Measurements from ENCODE around the gene DNAH7.

The DNAH7 gene

DNA sequence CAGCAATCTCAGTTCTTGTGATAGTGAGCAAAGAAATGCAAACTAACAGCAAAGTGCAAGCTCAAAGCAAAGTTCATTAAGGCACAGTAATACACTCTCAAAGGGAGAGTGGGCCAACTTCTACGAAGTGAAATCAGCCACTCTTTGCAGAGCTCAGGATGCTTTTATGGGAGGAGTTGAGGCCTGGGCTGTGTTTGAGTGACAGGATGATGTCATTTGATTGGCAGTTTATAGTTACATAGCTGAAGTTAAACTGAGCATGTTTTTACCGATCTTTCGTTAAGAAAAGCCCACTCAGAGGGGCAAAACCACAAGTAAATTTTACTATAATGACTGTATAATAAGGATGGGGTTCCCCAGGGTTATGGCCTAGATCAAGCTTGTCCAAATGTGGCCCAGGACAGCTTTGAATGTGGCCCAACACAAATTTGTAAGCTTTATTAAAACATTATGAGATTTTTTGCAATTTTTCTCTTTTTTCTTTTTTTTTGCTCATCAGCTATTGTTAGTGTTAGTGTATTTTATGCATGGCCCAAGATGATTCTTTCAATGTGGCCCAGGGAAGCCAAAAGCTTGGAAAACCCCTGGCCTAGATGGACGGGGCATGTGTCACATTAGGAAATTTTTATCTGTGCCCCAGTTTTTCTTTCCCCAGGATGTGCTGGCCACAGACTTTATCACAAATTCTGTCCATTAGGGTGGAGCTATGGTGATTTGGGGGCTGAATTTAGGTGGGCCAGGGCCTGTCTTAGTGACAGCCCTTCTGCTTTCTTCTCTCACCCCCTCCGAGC, 8.3 kb upstream of the DNAH7 start:
- DNase-seq = no peak

DNA sequence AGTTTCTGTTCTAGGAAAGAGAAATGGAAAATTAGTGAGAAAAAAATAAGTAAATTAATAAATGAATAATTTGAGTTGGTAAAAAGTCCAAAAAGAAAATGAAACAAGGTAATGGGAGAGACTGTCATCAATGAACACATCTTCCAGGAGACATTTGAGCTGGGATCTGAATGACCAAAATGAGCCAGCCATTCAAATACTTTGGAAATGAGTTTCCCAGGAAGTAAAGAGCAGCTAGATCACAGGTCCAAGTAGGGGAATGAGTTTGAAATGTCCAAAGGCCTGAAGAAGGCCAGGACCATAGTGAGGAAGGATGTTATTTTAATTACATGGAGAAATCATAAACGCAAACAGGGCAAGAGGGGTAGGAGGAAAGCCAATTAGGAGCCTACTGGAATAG, 6.6 kb upstream of the DNAH7 start:
- DNase-seq = no peak

DNA sequence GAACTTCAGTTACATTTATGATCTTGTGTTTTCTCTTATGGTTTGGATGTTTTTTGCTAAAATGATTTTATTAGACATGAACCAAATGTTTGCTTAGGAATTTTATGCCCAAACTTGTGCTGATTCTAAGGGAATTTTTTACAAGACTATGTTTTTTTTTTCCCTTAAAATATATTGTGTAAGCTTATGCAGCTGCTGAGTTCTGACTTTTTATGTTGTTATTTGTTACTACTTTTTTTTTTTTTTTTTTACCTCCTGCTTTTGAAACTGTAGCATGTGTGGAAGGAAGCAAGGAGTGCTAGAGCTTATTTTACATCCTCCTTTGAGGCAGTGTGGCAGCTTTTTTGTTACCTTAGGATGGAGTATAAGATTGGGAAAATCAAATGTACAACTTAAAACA, 6.0 kb upstream of the DNAH7 start:
- no peak for DNase-seq

DNA sequence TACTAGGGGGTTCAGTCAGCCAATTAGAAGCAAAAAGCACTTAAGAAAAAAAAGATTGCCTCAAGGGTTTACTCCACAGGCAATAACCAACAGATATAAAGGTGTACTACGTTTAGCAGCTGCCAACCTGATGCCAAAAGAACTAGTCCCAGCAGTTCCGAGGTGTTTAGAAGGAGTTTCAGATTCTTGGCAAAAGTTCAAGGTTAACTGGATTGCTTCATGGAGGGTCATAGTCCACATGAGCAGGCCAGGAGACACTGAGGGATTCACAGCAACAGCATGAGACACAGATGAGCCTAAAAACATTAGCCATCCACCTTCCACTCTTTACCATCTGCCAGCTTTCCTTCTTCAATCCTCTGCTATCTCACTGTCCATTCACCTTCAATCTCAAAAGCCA, 4.9 kb upstream of the DNAH7 start:
- DNase-seq = no peak

DNA sequence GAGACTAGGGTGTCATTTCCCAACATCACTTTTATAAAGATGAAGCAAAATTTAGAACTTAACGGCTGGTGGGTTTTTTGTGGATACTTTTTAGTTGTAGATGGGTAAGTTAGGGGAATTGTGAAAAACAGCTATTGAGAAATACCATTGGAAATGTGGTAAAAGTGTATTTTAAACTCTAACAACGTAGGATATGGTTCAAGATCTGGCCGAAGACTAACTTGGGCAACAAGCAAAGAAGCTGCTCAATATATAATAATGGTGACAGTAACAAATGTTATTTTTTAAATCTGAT, 1.6 kb downstream of the DNAH7 start:
- no peak for DNase-seq

DNA sequence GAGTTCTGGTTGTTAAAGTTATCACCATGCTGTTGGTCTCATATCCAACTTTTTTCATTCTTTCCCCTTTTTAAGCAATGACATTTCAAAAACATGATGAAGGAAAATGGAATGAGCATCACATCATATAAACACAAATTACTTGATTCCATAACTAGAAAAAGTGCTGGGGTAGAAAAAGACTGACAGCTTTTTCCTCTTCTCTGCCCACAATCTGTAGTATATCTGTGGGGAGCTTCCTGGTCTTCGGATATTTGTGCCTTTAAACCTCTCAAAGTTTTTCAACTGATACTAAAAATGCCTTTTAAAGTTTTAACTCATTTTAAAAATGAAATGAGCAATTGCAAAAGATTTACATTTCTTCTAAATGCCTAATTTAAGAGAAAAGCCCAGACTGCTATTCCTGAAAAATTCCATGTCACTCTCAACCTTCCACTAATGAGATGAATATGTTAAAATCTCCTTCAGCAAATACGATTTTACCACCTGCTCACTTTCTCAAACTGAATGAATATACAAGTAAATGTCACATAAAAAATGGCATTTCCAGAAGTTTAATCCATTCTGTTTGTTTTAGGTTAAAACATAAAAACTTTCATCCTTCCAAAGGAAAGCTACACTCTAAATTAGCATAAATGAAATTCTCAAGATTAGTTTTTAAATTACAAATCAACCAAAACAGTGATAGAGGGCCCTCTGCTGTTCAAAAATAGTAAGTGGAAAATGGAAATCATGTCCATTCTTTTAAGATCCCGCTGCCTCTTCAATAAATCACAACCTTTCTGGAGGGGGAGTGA, 2.1 kb downstream of the DNAH7 start:
- DNase-seq = peak; percentile 42

DNA sequence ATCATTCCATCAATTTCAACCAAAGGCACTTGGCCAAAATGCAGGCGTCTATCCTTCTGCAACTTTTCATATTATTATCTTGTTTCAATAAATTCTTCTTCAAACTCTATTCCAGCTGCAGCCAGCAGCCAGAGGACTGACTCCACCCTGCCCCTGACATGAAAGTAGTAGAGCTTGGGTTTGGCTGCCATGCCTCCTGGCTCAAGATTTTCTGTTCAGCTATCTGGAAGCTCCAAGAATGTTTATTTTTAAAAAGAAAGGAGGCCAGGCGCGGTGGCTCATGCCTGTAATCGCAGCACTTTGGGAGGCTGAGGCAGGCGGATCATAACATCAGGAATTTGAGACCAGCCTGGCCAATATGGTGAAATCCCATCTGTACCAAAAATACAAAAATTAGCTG, 4.9 kb downstream of the DNAH7 start:
- DNase-seq = no peak

DNA sequence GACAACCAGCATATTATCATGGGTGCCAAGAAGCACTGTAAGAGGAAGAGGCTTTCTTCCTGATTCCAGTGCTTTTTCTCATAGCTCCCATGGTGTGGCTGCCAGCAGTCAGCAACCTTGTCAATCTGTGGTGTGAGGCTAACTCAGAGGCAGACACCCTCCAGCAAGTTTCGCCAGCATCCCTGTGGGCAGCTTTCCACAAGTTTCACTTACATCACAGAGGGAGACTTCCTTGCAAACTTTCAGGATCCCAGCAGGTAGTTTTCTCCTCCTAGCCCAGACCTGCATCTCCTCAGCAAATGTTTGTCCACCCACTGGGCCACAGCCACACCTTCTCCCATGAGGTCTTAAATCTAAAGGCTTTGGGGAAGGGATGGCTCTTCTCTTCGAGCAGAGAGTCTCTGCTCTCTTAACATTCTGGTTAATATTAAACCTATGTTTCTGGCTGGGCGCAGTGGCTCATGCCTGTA, 9.1 kb downstream of the DNAH7 start:
- no peak for DNase-seq

DNA sequence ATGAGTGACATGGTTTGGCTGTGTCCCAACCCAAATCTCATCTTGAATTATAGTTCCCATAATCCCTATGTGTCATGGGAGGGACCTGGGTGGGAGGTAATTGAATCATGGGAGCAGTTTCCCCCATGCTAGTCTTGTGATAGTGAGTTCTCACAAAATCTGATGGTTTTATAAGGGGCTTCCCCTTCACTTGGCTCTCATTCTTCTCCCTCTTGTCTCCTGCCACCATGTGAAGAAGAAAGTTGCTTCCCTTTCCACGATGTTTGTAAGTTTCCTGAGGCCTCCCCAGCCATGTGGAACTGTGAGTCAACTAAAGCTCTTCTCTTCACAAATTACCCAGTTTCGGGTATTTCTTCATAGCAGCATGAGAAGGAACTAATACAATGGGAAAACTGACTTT, 14.0 kb downstream of the DNAH7 start:
- DNase-seq = no peak

DNA sequence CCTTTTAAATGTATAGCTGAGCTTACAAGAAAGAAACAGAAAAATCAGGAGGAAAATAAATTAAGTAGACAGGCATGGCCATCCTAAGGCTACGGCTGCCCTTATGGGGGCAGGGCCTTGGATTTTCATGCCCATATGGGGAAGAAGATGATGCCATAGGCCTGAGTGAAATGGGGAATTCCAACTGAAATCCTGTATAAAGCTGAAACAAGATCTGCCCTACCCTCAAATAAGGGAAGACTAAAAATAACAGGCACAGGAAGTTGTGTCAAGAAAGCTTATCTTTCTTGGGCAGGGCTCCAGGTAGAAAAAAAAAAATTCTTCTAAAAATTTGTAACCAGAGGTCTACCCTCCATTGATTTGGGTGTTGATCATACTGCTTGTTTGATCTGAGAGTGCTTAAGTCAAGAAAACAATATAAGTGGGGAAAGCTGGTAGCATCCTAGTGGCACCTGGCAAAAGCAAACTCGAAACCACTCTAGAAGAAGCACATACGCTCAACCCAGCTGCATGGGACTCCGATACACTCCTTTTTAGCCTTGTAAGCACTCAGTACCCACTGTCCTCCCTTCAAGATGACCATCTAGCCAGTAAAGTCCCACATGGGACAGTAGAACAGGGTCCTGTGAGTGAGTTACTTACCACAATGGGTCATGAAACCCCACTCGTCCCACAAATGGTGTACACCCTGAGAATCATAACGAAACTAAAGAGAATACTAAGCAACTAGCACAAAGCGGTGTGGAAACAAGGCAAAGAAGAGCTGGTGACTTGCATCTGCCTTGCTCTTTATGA, 22.3 kb downstream of the DNAH7 start:
- no peak for DNase-seq

DNA sequence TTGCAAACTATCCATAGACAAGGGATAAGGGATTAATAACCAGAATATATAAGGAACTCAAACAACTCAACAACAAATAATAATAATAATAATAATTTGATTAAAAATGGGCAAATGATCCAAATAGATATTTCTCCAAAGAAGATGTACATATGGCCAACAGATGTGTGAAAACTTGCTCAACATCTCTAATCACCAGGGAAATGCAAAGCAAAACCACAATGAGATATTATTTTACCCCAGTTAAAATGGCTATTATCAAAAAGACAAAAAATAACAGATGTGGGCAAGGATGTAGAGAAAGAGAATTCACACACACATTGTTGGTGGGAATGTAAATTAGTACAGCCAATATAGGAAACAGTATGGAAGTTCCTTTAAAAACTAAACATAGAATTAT, 26.9 kb downstream of the DNAH7 start:
- DNase-seq = no peak

DNA sequence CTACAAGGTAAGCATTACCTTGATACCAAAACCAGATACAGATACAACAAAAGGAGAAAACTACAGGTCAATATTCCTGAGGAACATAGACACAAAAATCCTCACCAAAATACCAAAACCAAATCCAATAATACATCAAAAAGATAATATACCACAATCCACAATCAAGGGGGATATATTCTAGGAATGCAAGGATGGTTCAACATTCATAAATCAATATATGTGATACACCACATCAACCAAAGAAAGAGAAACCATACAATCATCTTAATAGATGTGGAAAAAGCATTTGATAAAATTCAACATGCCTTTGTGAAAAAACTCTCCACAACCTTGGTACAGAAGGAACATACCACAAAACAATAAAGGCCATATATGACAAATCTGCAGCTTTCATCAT, 28.4 kb downstream of the DNAH7 start:
- no peak for DNase-seq

DNA sequence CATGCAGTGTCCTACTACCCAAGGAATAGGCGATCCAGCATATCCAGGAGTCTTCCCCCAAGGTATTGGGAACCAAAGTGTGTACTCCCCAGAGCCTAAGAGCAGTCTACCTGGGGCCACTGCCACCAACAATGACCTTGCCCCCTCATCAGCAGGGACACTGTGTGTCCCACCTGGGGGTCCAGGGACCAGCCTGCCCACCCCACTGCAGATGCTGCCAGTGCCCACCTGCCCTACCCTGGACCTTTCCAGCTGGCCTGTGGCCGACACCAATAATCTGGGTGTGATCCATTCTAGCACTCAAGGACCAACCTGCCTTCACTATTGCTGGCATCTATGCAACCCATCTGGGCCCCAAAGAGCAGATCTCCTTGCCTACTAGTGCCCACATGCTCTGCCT, 32.2 kb downstream of the DNAH7 start:
- no peak for DNase-seq

DNA sequence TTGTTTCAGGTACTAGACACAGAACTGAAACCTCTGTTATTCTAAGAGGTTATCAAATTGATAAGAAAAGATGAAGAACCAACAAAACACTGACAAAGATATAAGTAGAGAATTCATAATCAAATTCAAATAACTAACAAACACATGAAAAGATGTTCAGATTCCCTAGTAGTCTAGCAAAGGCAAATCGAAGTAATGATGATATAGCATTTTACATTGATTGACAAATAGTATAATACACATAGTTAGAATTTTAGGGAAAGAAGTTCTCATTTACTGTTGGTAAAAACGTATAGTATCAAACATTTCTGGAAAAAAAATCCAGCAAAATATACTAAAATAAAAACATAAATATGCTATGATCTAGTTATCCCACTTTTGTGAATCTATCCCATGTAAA, 50.6 kb downstream of the DNAH7 start:
- no peak for DNase-seq

DNA sequence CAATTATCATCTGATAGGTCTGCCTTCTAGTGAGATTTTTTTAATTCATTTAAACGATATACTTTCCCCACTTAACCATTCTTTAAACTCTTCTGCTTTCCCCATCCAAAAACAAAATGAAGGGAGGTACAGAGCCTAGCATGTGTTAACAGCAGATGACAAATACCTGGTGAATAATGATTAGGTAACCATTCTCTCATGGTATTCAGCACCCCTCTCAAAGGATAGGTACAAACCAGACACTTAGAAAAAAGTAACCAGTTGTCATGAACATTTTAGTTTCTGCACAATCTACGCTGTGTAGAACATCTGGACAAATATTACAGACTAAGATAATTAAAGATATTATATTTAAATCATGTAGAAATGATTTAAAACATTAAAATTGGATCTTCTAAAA, 56.3 kb downstream of the DNAH7 start:
- DNase-seq = no peak

DNA sequence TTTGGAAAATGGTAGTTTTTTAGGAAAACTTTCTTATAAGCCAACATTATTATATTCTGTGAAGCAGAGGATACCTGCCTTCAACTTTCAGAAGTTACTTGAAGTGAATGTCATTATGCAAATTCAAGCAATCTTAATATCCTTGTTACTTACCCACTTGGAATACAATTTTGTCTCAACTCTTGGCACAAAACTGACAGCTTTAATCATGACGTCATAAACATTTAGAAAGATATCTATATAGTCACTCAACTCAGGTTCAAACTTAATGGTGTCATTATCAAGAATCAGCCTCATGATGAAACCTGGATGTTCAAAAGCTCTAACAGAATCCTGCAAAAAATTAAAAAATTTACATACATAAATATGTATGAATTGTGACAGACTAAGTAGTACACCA, 68.1 kb downstream of the DNAH7 start:
- no peak for DNase-seq

DNA sequence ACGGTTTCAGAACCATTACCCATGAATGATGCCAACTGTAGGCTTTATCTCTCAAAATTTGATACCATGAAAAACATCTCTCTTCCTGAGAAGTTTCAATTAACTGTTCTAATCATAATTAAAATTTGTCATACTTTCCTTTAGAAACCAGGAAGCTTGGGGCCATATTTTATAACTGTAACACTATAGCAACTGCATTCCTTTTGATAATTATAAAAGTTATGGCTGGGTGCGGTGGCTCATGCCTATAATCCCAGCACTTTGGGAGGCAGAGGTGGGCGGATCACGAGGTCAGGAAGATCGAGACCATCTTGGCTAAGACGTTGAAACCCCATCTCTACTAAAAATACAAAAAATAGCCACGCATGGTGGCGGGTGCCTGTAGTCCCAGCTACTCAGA, 70.6 kb downstream of the DNAH7 start:
- DNase-seq = no peak

DNA sequence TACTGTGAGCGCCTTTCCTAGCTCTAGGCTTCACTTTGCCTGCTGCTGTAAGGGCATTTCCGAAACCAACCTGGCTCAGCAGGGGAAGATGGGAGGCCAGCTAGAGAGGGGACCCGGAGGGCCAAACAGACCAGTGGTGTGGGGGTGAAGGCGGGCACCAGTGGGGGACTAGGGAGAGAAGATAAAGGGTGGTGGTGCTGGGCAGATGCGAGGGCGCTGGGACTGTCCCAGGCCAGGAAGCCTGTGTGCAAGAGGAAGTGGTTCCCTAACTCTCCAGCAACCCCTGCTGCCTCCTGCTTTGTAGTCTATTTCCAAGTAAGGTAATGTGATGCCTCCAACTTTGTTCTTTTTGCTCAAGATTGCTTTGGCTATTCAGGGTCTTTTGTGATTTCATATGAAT, 73.1 kb downstream of the DNAH7 start:
- DNase-seq = no peak

DNA sequence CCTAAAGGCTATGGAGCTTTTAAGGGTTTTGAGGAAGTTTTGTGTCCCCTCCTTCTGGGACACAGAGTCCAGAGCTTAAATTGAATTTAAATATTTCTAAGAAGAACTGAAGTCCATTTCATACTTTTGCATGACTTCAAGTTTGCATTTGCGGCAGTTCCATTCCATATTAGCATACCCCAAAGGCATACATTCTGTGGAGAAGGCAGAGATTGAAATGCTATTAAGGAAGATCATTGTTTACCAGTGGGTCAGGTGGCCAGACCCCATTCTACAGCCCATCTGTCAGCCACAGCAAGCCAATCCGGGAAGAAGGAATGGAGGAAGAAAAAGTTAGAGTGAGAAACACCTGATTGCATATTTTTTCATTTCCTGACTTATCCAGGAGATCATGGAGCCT, 75.0 kb downstream of the DNAH7 start:
- no peak for DNase-seq

DNA sequence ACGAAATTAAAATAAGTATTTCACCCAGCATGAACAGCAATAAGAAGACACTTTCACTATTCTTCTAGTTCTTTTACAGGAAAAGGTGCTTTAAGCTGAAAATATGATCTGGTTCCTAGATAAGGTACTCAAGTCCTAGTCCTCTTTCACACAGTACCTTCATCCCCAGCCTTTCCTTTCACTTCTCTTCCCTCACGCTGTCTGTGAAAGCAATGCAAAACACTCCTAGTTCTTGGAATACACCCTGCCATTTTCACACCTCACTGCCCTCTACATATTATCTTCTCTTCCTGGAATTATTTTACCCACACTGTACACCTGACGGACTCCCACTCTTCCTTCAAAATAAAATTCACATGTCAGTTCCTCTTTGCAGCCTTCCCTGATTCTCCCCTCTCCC, 82.9 kb downstream of the DNAH7 start:
- DNase-seq = no peak

DNA sequence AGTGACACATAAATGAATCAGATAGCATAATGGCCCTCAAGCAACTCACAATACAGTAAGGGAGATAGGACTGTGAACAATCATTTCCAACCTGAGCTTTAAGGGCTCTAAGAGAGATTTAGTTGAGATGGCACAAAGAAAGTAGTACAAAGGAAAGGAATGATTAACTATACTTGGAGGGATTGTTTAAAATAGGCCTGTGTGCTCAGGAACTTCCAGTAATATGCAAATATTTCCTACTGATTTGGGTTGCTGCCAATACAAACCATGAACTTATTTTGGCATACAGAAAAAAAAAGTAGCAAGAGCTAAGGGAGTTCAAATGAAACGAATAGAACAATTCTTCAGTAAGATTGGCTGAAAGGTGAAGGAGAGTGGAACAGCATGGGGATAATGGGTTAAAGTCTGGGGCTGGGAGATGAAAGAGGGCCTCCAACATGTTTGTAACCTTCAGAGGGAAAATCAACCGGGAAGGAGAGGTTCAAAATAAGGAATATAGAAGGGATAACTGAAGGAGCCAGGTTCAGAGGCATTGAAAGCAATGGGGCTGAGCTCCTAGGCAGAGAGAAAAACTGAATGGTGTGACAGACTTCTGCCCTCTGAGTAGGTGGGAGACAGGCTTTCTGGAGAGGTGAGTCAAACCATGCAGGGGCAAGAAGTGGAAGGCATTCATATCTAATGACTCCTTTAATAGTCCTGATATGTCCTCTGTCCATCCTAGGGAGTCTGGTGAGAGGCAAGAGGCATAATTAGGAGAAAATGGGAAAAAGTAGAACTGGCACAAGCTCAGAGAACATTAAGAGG, 83.5 kb downstream of the DNAH7 start:
- no peak for DNase-seq

DNA sequence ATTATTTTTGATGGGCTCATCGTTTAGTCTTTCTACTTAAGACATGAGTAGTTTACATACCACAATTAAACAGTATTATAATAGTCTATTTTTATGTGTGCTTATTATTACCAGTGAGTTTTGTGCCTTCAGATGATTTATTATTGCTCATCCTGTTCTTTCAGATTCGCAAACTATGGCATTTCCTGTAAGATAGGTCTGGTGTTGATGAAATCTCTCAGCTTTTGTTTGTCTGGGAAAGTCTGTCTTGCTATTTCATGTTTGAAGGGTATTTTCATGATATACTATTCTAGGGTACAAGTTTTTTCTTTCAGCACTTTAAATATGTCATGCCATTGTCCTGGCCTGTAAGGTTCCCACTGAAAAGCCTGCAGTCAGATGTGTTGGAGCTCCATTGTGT, 101.3 kb downstream of the DNAH7 start:
- no peak for DNase-seq

DNA sequence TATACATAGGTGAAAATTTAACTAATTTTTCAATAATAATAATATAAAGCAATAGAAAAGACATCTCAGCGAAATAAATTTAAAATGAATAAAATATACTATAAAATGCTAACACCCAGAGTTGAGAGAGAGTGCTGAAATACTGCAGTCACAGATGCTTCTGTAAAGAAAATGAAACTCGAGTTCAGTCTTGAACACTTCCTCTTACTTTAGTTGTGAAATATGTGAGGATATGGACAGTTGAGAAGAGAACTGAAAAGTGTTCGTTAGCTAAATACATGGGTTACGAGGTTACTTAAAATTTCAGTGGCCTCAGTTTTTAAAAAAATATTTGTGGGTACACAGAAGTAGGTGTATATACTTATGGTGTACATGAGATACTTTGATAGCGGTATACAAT, 106.8 kb downstream of the DNAH7 start:
- DNase-seq = no peak
